BLaER1 treated with 17β-estradiol and CSF1 and Interleukin-3, amounts not matched to agents 10 nM and 100 nM (cell line): ENCODE results near the gene IRX6.

Experiments
- H3K27ac ChIP-seq, 11 experiments: shearing (Covaris generic); formaldehyde crosslinking; 2 replicates each; pipeline ENCODE4 v1.8.1; 2022
- H3K27me3 ChIP-seq, 11 experiments: shearing (Covaris generic); formaldehyde crosslinking; 2 replicates each; pipeline ENCODE4 v1.8.1; 2022
- H3K36me3 ChIP-seq, 11 experiments: shearing (Covaris generic); formaldehyde crosslinking; 2 replicates each; pipeline ENCODE4 v1.8.1; 2022
- H3K4me1 ChIP-seq, 10 experiments: shearing (Covaris generic); formaldehyde crosslinking; 2 replicates each; pipeline ENCODE4 v1.8.1; 2022
- H3K4me2 ChIP-seq, 11 experiments: shearing (Covaris generic); formaldehyde crosslinking; 2 replicates each; pipeline ENCODE4 v1.8.1; 2022
- H3K4me3 ChIP-seq, 10 experiments: shearing (Covaris generic); formaldehyde crosslinking; 2 replicates each; pipeline ENCODE4 v1.8.1; 2022
- H3K9ac ChIP-seq, 11 experiments: shearing (Covaris generic); formaldehyde crosslinking; 2 replicates each; pipeline ENCODE4 v1.8.1; 2022
- H3K9me3 ChIP-seq, 11 experiments: shearing (Covaris generic); formaldehyde crosslinking; replicated peaks in 1 of 11; 2 replicates each; pipeline ENCODE4 v1.8.1; 2022
- H4K20me1 ChIP-seq, 11 experiments: shearing (Covaris generic); formaldehyde crosslinking; 2 replicates each; pipeline ENCODE4 v1.8.1; 2022
- Cebpa-rat ChIP-seq, 11 experiments: shearing (Covaris generic); IDR thresholded peaks; 2 replicates each; pipeline ENCODE4 v1.8.1; 2022

The IRX6 gene

GRCh38 chr16:55301385-55302008 is 22.5 kb upstream of the IRX6 start:
- Histone ChIP-seq H3K4me1 (no peaks in the 10 kb centered on the region), H3K27me3 (no peaks in the 10 kb centered on the region), H3K9me3 (peaks cover 7 to 16% (median 10%) of the 10 kb centered on the region in 11 experiments; a peak in 18 of 22 replicates), H3K9ac (no peak overlapping the region), H3K4me3 (no peak overlapping the region), H4K20me1 (no peaks in the 10 kb centered on the region), H3K4me2 (no peak overlapping the region), H3K27ac (no peak overlapping the region), H3K36me3 (no peaks in the 10 kb centered on the region)
- TF ChIP-seq Cebpa-rat (IDR thresholded peaks at IDR 0.05) = no peak

GRCh38 chr16:55302635-55303034 is 21.4 kb upstream of the IRX6 start:
- Histone ChIP-seq H3K27ac (no peak overlapping the region), H3K4me3 (no peak overlapping the region), H3K9me3 (peaks cover 0 to 8% (median 3%) of the 10 kb centered on the region in 11 experiments; a peak in 14 of 22 replicates), H3K36me3 (no peaks in the 10 kb centered on the region), H3K4me2 (no peak overlapping the region), H3K4me1 (no peaks in the 10 kb centered on the region), H4K20me1 (no peaks in the 10 kb centered on the region), H3K9ac (no peak overlapping the region), H3K27me3 (no peaks in the 10 kb centered on the region)
- TF ChIP-seq Cebpa-rat (IDR thresholded peaks at IDR 0.05) = no peak

- no peaks in the 10 kb centered on the region for H3K36me3 ChIP-seq
- no peaks in the 10 kb centered on the region for H3K9me3 ChIP-seq
- H3K4me1 ChIP-seq = no peaks in the 10 kb centered on the region
- H3K27me3 ChIP-seq = no peaks in the 10 kb centered on the region
- no peak overlapping the region for H3K4me3 ChIP-seq
- TF ChIP-seq Cebpa-rat (IDR thresholded peaks at IDR 0.05) = no peak
- H3K27ac ChIP-seq = no peak overlapping the region
- no peaks in the 10 kb centered on the region for H4K20me1 ChIP-seq
- H3K9ac ChIP-seq = no peak overlapping the region
- no peak overlapping the region for H3K4me2 ChIP-seq
Observed at GRCh38 chr16:55308973-55309372, 15.0 kb upstream of the IRX6 start.

GRCh38 chr16:55322327-55322726 is 1.7 kb upstream of the IRX6 start:
- H3K4me1 ChIP-seq = peaks cover 0 to 8% (median 0%) of the 10 kb centered on the region in 10 experiments; a peak in 1 of 20 replicates
- H3K4me2 ChIP-seq = no peak overlapping the region
- no peaks in the 10 kb centered on the region for H3K27me3 ChIP-seq
- no peak for TF ChIP-seq Cebpa-rat (IDR thresholded peaks at IDR 0.05)
- no peak overlapping the region for H3K27ac ChIP-seq
- peaks cover 0 to 11% (median 8%) of the 10 kb centered on the region in 11 experiments; a peak in 9 of 22 replicates for H3K9me3 ChIP-seq
- no peak overlapping the region for H3K9ac ChIP-seq
- no peak overlapping the region for H3K4me3 ChIP-seq
- no peaks in the 10 kb centered on the region for H3K36me3 ChIP-seq
- no peaks in the 10 kb centered on the region for H4K20me1 ChIP-seq

- H3K9me3 ChIP-seq = peaks cover 9 to 21% (median 18%) of the 10 kb centered on the region in 11 experiments; a peak in 16 of 22 replicates
- H3K27me3 ChIP-seq = no peaks in the 10 kb centered on the region
- H4K20me1 ChIP-seq = no peaks in the 10 kb centered on the region
- H3K4me3 ChIP-seq = no peak overlapping the region
- no peak overlapping the region for H3K4me2 ChIP-seq
- H3K9ac ChIP-seq = no peak overlapping the region
- TF ChIP-seq Cebpa-rat (IDR thresholded peaks at IDR 0.05) = no peak
- no peaks in the 10 kb centered on the region for H3K36me3 ChIP-seq
- no peak overlapping the region for H3K27ac ChIP-seq
- peaks cover 0 to 8% (median 0%) of the 10 kb centered on the region in 10 experiments; a peak in 1 of 20 replicates for H3K4me1 ChIP-seq
Observed at GRCh38 chr16:55324285-55325079, 479 bp downstream of the IRX6 start.

- Histone ChIP-seq H3K27ac (no peak overlapping the region), H3K4me3 (no peak overlapping the region), H3K9ac (no peak overlapping the region), H3K9me3 (peaks cover 9 to 25% (median 19%) of the 10 kb centered on the region in 11 experiments; a peak in 16 of 22 replicates), H3K27me3 (no peaks in the 10 kb centered on the region), H3K4me1 (peaks cover 0 to 8% (median 0%) of the 10 kb centered on the region in 10 experiments; a peak in 1 of 20 replicates), H4K20me1 (no peaks in the 10 kb centered on the region), H3K36me3 (no peaks in the 10 kb centered on the region), H3K4me2 (no peak overlapping the region)
- no peak for TF ChIP-seq Cebpa-rat (IDR thresholded peaks at IDR 0.05)
Observed at GRCh38 chr16:55325080-55325447, 1.1 kb downstream of the IRX6 start.

- H3K27me3 ChIP-seq = no peaks in the 10 kb centered on the region
Observed at GRCh38 chr16:55325458-55326109, 1.6 kb downstream of the IRX6 start.

GRCh38 chr16:55326261-55327092 is 2.5 kb downstream of the IRX6 start:
- no peak for TF ChIP-seq Cebpa-rat (IDR thresholded peaks at IDR 0.05)
- Histone ChIP-seq H3K4me3 (no peak overlapping the region), H3K9ac (no peak overlapping the region), H3K9me3 (peaks cover 16 to 39% (median 28%) of the 10 kb centered on the region in 11 experiments; a peak in 20 of 22 replicates), H3K4me2 (no peak overlapping the region), H3K36me3 (no peaks in the 10 kb centered on the region), H3K27me3 (peaks cover 0 to 4% (median 0%) of the 10 kb centered on the region in 11 experiments; a peak in 1 of 22 replicates), H4K20me1 (no peaks in the 10 kb centered on the region), H3K4me1 (peaks cover 0 to 15% (median 4%) of the 10 kb centered on the region in 10 experiments; a peak in 12 of 20 replicates), H3K27ac (no peak overlapping the region)

More at GRCh38 chr16:55325458-55326109, 1.6 kb downstream of the IRX6 start:
- no peak for TF ChIP-seq Cebpa-rat (IDR thresholded peaks at IDR 0.05)
- no peaks in the 10 kb centered on the region for H4K20me1 ChIP-seq
- H3K36me3 ChIP-seq = no peaks in the 10 kb centered on the region
- H3K27ac ChIP-seq = no peak overlapping the region
- H3K9ac ChIP-seq = no peak overlapping the region
- no peak overlapping the region for H3K4me3 ChIP-seq
- peaks cover 0 to 8% (median 0%) of the 10 kb centered on the region in 10 experiments; a peak in 1 of 20 replicates for H3K4me1 ChIP-seq
- H3K4me2 ChIP-seq = no peak overlapping the region
- peaks cover 10 to 31% (median 20%) of the 10 kb centered on the region in 11 experiments; a peak in 19 of 22 replicates for H3K9me3 ChIP-seq
